PC-9 (cell line): ENCODE measurements around the gene TMEM208. TPM values are rescaled to one million over a fixed set of nuclear protein-coding genes. Genes with fewer than 3 reads are reported as not detected.

Experiments
- BruUV-seq: library from RNA; stranded (reverse); fragments of 400-500 nt; replicated peaks from 2 replicates; lab custom pipeline; 2021; lab: Mats Ljungman, UMichigan
- CTCF ChIA-PET: fragments of 300-600 bp; sonication (Branson Sonifier 250); formaldehyde crosslinking; loops from one replicate; lab custom pipeline; 2022; ENCODE audit warnings: antibody characterized with exemption; lab: Charles Lee
- POLR2A ChIA-PET: fragments of 300-600 bp; sonication (Branson Sonifier 250); formaldehyde crosslinking; loops from one replicate; lab custom pipeline; 2022; ENCODE audit warnings: antibody characterized with exemption; ENCODE audit not compliant: unreplicated experiment; lab: Charles Lee
- DNase-seq, 2 experiments: peaks; one replicate each; pipeline versions ENCODE4 v3.0.0 to v3.0.0-alpha.2; 2015 to 2022; ENCODE audit warnings: mixed read lengths in 1 of 2
- H2AFZ ChIP-seq: fragments of 200-600 bp; sonication (generic); 2 replicates; pipeline ENCODE4 v1.8.1; 2017; ENCODE audit warnings: antibody characterized with exemption
- H3F3A ChIP-seq: fragments of 200-600 bp; sonication (generic); 2 replicates; pipeline ENCODE4 v1.8.1; 2017; ENCODE audit warnings: antibody characterized with exemption, mild to moderate bottlenecking, low read depth; ENCODE audit not compliant: insufficient read depth
- H3K27ac ChIP-seq: fragments of 200-600 bp; sonication (generic); 2 replicates; pipeline ENCODE4 v1.6.1; 2016; ENCODE audit warnings: mixed run types
- H3K27me3 ChIP-seq: fragments of 200-600 bp; sonication (generic); 2 replicates; pipeline ENCODE4 v1.6.1; 2016; ENCODE audit warnings: low read depth, mixed run types; ENCODE audit not compliant: insufficient read depth
- H3K36me3 ChIP-seq: fragments of 200-600 bp; sonication (generic); 2 replicates; pipeline ENCODE4 v1.6.1; 2016; ENCODE audit warnings: low read depth, mixed run types
- H3K4me1 ChIP-seq: fragments of 200-600 bp; sonication (generic); replicated peaks from 2 replicates; pipeline ENCODE4 v1.6.1; 2016; ENCODE audit warnings: mixed run types; ENCODE audit not compliant: insufficient read depth
- H3K4me2 ChIP-seq: fragments of 200-600 bp; sonication (generic); 2 replicates; pipeline ENCODE4 v1.6.1; 2017; ENCODE audit warnings: mixed run types
- H3K4me3 ChIP-seq: fragments of 200-600 bp; sonication (generic); 2 replicates; pipeline ENCODE4 v1.6.1; 2016; ENCODE audit warnings: mixed run types
- H3K79me2 ChIP-seq: fragments of 200-600 bp; sonication (generic); 2 replicates; pipeline ENCODE4 v1.6.1; 2017; ENCODE audit warnings: low read depth, mixed run types
- H3K9me2 ChIP-seq: fragments of 200-600 bp; sonication (generic); 2 replicates; pipeline ENCODE4 v1.8.1; 2017; ENCODE audit warnings: mild to moderate bottlenecking; ENCODE audit not compliant: insufficient read depth
- H3K9me3 ChIP-seq: fragments of 200-600 bp; sonication (generic); 2 replicates; pipeline ENCODE4 v1.8.1; 2016; ENCODE audit warnings: low read depth; ENCODE audit not compliant: insufficient read depth
- H4K20me1 ChIP-seq: fragments of 200-600 bp; sonication (generic); 2 replicates; pipeline ENCODE4 v1.8.1; 2017; ENCODE audit not compliant: insufficient read depth
- EZH2 ChIP-seq: fragments of 200-600 bp; sonication (generic); IDR thresholded peaks from 2 replicates; pipeline ENCODE4 v1.8.0; 2017; ENCODE audit warnings: antibody characterized with exemption, low read depth
- intact Hi-C: fragments of 100-400 bp; cut with micrococcal nuclease; formaldehyde crosslinking; loops from one replicate; pipeline ENCODE4 v1.10.0; 2022; ENCODE audit not compliant: unreplicated experiment
- microRNA-seq: library from miRNA; unstranded; fragments of <30 nt; microRNA quantifications from one replicate; pipeline ENCODE4 v1.2.0, GENCODE V29; 2021; ENCODE audit warnings: borderline number of aligned reads, borderline replicate concordance
- total RNA-seq: library from RNA; stranded (reverse); gene quantifications from 2 replicates; pipeline ENCODE4 v1.2.3, GENCODE V29; 2021
- TF ChIP-seq, protein P1 (sequence below): fragments of 200-600 bp; sonication (generic); conservative IDR thresholded peaks from 2 replicates; pipeline ENCODE4 v1.6.1; 2017; ENCODE audit warnings: mixed run types, antibody characterized with exemption, mild to moderate bottlenecking, moderate library complexity

TMEM208 gene
- total RNA-seq, 1 experiment from 2014 or later: 39.5 TPM

DNA sequence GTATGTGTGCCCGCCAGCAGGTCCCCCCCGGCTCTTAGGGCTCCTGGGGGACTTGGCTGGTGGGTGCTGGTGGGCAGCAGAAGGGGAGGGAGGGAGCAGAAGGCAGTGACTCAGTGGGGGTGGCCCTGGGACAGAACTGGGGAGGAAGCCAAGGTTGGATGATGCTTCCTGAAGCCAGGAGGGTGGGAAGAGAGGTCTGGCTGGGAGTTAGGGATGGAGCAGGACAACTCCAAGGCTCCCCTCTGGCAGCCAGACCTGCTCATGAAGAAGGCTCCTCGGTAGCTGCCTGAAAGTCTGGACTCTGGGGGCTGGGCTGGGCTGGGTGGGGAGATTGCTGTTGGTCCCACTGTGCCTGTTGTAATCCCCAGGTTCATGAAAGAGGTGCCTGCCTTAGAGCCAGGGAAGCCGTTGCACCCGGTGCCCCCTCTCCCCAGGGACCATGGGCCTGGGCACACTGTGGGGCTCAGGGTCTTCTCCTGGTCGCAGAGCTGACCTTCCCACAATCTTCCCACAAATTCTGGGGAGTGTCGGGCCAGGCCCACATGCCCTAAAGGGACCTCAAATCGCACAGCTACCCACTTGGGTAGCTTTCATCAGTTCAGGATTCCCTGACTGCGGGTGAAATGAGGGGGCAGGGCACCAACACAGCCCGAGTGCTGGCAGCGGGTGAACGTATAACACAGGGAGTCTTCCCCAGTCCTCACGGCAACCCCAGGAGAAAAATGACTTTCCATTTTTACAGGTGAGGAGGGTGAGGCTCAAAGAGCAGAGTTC is 51.3 kb downstream of the TMEM208 start:
- Histone ChIP-seq H3K9me2 (no peaks in the 10 kb centered on the region), H3K4me1 (peaks cover 24% of the 10 kb centered on the region), H4K20me1 (no peaks in the 10 kb centered on the region), H2AFZ (peak overlapping the region; percentile 78), H3K36me3 (peaks cover 5% of the 10 kb centered on the region; the same call in 1 of the 2 replicates), H3F3A (peaks cover 28% of the 10 kb centered on the region), H3K27ac (peak overlapping the region; percentile 65), H3K79me2 (peaks cover 23% of the 10 kb centered on the region; the same call in 1 of the 2 replicates), H3K27me3 (no peaks in the 10 kb centered on the region), H3K4me3 (peak overlapping the region; percentile 75), H3K4me2 (peak overlapping the region; percentile 93), H3K9me3 (no peaks in the 10 kb centered on the region)
- intact Hi-C loops: loop anchor here (1.0 to 5.0 kb wide), 5 partner anchors 18 to 189 kb away; partner anchors contain the start of gene FHOD1
- ChIA-PET POLR2A (interaction anchor here (0.5 to 1.1 kb wide), 3 partner anchors 9 to 71 kb away, joined by 5 to 7 read pairs (median 7); partner anchors contain the start of gene FHOD1), CTCF (interaction anchor here (0.5 to 2.4 kb wide), 6 partner anchors 8 to 718 kb away, joined by 3 to 11 read pairs (median 4); no protein-coding TSS in a partner anchor)
- TSS peak; percentile 48 for BruUV-seq
- DNase-seq: peak in 1 of 2 experiments; percentile 25
- TF ChIP-seq, protein P1, sequence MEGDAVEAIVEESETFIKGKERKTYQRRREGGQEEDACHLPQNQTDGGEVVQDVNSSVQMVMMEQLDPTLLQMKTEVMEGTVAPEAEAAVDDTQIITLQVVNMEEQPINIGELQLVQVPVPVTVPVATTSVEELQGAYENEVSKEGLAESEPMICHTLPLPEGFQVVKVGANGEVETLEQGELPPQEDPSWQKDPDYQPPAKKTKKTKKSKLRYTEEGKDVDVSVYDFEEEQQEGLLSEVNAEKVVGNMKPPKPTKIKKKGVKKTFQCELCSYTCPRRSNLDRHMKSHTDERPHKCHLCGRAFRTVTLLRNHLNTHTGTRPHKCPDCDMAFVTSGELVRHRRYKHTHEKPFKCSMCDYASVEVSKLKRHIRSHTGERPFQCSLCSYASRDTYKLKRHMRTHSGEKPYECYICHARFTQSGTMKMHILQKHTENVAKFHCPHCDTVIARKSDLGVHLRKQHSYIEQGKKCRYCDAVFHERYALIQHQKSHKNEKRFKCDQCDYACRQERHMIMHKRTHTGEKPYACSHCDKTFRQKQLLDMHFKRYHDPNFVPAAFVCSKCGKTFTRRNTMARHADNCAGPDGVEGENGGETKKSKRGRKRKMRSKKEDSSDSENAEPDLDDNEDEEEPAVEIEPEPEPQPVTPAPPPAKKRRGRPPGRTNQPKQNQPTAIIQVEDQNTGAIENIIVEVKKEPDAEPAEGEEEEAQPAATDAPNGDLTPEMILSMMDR: no peak
- no peak for TF ChIP-seq EZH2

Small RNAs within 50 kb of the gene (microRNA-seq; reads per million reads assigned to microRNA genes)
- gene MIR328: 65.3 reads per million, percentile 46 among the genes with 10 or more reads in this experiment

Other genes with a start within 250 kb of the TMEM208 start
- 2.5 and 3.1 TPM in 2 replicates for gene CES4A, start 238.5 kb upstream of the TMEM208 start, total RNA-seq
- gene CBFB, start 198.0 kb upstream of the TMEM208 start, total RNA-seq: 58.7 and 63.3 TPM in 2 replicates
- 19.5 and 21.1 TPM in 2 replicates for gene PHAF1, start 117.2 kb upstream of the TMEM208 start, total RNA-seq
- 4.0 and 4.2 TPM in 2 replicates for gene B3GNT9, start 76.1 kb upstream of the TMEM208 start, total RNA-seq
- 38.0 and 50.3 TPM in 2 replicates for gene TRADD, start 67.2 kb upstream of the TMEM208 start, total RNA-seq
- 53.2 and 54.4 TPM in 2 replicates for gene FBXL8, start 67.2 kb upstream of the TMEM208 start, total RNA-seq
- 96.9 and 100 TPM in 2 replicates for gene HSF4, start 62.4 kb upstream of the TMEM208 start, total RNA-seq
- gene NOL3, start 56.6 kb upstream of the TMEM208 start, total RNA-seq: 68.0 and 76.8 TPM in 2 replicates
- gene MATCAP1, start 43.2 kb upstream of the TMEM208 start, total RNA-seq: 21.7 and 24.6 TPM in 2 replicates
- 0.35 TPM in 1 of 2 replicates, not detected in the other for gene EXOC3L1, start 37.0 kb upstream of the TMEM208 start, total RNA-seq
- gene E2F4, start 35.0 kb upstream of the TMEM208 start, total RNA-seq: 78.4 and 82.5 TPM in 2 replicates
- 32.4 and 51.1 TPM in 2 replicates for gene ELMO3, start 28.0 kb upstream of the TMEM208 start, total RNA-seq
- gene FHOD1, start 20.4 kb downstream of the TMEM208 start, total RNA-seq: 58.2 and 60.0 TPM in 2 replicates
- 5.2 and 6.9 TPM in 2 replicates for gene SLC9A5, start 21.8 kb downstream of the TMEM208 start, total RNA-seq
- 14.0 and 17.3 TPM in 2 replicates for gene PLEKHG4, start 52.4 kb downstream of the TMEM208 start, total RNA-seq
- gene KCTD19, start 99.6 kb downstream of the TMEM208 start, total RNA-seq: 0.35 TPM in 1 of 2 replicates, not detected in the other
- gene LRRC36, start 99.7 kb downstream of the TMEM208 start, total RNA-seq: not detected in 2 replicates
- gene TPPP3, start 166.4 kb downstream of the TMEM208 start, total RNA-seq: 3.1 and 4.5 TPM in 2 replicates
- 12.8 and 14.9 TPM in 2 replicates for gene ZDHHC1, start 189.3 kb downstream of the TMEM208 start, total RNA-seq
- 5.0 and 5.3 TPM in 2 replicates for gene HSD11B2, start 204.0 kb downstream of the TMEM208 start, total RNA-seq